Upper lobe of left lung (tissue), 4 donors: ENCODE measurements around the gene ECHS1.

Experiments
- CTCF ChIP-seq, 6 experiments: fragments of 450-650 bp in 4 of 6; fragments of 200-600 bp in 2 of 6; sonication (generic) in 2 of 6; IDR thresholded peaks; one replicate each; pipeline ENCODE4 v1.5.1; 2016 to 2019; ENCODE audit warnings: antibody characterized with exemption in 6 of 6
- EP300 ChIP-seq, 4 donors: sonication (generic); formaldehyde crosslinking; IDR thresholded peaks; one replicate each; pipeline ENCODE4 v1.5.1; 2017; ENCODE audit warnings: antibody characterized with exemption in 4 of 4, control low read depth in 2 of 4
- POLR2A ChIP-seq, 4 donors: fragments of 450-650 bp; IDR thresholded peaks; one replicate each; pipeline ENCODE4 v1.5.1; 2016 to 2017; ENCODE audit warnings: antibody characterized with exemption in 4 of 4, mild to moderate bottlenecking in 2 of 4

- no peak for TF ChIP-seq CTCF (IDR thresholded peaks at IDR 0.05)
- TF ChIP-seq POLR2A (IDR thresholded peaks at IDR 0.05), result no peak
- TF ChIP-seq EP300 (IDR thresholded peaks at IDR 0.05), result no peak
These were observed 647 bp downstream of the ECHS1 start for GRCh38 chr10:133372507-133372906.
